NCI-H526 (cell line): Measurements from ENCODE around the gene TRAT1.

Source experiments
- DNase-seq, 2 experiments: peaks; one replicate each; lab custom pipeline; 2025; lab: John Stamatoyannopoulos, UW

The TRAT1 gene

DNA sequence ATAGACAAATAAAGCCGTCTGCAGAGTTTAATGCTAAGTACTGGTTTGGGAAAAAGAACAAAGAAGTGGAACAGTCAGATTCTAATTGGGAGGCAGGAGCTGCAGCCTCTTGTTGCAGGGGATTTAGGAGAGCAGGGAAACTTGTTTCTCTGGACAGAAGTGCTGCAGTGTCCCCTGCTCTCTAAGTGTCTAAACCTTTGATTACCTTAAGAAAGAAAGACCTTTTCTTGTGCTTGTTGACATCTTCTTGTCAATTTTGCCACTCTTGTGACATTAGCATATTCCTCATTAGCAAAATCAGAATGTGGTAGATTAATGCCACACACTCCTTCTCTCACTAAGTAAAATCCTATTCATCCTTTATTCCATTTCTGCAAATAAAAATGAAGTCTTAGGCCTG, 38.8 kb downstream of the TRAT1 start:
- DNase-seq, result no peak

DNA sequence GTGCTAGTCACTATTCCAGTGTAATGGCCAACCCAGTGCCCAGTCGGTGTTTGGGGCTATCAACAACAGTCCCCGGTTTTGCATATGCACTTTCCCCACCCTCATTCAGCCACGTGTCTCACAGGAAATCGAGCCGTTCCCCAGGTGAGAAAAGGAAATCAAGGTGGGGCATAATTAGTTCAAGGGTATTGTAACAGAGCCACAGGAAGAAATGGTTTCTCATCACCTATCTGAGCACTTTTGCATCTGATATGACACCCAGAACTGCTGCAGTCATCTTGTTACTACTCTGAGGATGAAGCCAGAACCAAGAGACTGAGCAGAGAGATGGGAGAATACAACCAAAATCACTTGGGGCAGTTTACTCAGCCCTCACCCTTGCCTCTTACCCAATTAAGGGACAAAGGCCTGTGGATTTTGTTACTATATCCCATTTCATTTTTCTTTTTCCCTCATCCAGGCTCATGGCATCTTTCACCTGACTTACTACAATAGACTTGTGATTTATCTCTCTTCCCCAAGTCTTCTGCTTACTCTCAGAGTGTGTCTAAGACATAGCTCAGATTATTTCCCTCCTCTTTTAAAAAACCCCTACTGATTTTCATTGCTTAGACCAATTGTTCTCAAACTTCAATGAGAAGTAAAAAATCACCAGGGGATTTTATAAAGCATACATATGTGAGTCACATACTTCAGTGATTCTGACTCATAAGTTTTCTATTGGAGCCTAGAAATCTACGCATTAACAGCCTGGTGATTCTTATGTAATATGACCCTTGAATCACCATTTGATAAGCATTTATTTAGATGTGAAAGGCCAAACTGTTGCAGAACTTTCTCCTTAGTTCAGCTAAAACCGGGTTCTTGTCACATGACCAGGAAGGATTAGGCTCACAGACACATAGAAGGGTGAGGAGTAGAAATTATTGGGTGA, 40.5 kb downstream of the TRAT1 start:
- no peak for DNase-seq

DNA sequence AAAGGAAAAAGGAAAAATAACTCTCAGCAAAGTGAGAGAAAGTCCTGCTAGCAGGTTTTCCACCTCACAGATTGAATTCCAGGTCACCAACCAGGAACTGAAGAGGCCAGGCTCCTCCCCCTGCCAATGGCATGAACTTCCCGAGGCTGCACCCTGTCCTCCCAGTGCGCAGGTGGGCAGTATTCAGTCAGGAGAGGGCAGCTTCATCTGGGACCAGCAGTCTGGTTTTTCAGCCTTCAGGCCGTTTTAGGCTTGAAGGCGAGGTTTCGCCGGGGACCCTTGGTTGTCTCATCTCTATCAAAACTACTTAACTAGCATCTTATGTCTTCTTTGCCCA, 41.2 kb downstream of the TRAT1 start:
- DNase-seq, result no peak

DNA sequence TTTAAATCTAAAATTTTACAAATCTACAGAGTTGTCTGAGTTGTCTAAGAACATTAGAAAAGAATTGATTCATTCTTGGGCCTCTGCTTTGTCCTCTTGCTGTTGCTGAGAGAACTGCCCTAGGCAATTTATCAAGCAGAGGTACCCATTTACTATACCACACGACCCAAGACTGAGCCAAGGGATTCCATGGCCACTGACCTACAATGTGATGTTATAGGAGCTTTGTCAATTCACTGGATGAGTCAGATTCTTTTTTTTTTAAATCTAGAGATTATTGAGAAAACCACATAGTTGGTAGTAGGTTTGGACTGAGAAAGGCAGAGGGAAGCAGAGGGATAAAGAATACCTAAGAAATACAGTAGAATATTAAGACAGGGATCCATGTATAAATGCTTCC, 55.3 kb downstream of the TRAT1 start:
- no peak for DNase-seq

DNA sequence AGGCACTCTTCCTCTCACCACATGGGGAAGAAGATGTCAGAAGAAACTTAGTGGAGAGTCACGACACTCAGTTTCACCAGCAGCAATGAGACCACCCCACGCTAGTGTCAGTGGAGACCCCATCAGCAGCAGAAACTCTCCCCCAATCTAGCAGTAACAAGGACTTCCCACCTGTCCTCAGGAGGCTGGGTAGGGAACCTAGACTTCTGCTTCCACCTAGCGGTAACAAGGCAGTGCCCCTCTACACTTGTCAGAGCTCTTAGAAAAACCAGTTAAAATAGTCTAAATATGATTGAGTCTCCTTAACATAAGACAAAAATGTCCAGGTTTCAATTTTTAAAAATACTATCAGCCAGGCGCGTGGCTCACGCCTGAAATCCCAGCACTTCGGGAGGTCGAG, 57.3 kb downstream of the TRAT1 start:
- DNase-seq, result no peak

DNA sequence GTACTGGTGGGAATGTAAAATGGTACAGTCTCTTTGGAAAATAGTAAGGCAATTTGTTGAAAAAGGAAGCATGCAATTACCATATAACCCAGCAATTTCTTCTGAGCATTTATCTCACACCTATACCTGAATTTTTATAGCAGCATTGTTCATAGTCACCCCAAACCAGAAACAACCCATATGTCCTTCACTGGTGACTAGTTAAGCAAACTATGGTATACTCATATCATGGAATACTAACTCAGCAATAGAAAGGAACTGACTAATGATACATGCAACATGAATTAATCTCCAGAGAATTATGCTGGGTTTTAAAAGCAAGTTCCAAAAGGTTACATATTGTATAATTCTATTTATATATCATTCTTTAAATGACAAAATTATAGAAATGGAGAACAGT, 60.2 kb downstream of the TRAT1 start:
- DNase-seq, result no peak

DNA sequence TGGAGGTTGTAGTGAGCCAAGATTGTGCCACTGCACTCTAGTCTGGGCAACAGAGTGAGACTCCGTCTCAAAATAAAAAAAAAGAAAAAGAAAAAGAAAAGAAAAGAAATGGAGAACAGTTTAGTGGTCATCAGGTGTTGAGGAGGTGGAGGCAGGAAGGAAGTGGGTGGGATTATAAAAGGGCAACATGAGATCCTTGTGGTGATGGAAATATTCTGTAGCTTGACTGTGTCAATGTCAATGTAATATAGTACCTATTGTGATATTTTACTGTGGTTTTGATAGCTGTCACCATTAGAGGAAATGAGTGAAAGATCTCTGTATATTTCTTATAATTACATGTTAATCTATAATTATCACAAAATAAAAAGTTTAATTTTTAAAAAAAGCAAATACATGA, 60.8 kb downstream of the TRAT1 start:
- no peak for DNase-seq

DNA sequence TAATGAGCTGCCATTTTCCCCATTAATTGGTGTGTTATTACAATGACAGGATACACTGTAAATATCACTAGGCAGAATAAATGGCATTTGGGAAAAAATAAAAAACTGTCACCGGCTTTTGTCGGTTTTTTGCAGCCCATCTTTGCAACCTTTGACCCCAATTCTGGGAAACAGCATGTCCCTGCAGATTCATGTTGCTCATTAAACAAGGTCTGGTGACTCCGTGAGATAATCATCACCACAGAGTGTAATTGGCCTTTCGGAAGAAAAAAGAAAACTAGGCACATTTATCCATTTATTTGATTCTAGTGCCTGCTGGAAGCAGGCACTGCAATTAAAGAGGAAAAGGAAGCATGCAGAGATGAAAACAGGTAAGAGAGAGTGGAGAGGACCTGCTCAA, 64.5 kb downstream of the TRAT1 start:
- no peak for DNase-seq

DNA sequence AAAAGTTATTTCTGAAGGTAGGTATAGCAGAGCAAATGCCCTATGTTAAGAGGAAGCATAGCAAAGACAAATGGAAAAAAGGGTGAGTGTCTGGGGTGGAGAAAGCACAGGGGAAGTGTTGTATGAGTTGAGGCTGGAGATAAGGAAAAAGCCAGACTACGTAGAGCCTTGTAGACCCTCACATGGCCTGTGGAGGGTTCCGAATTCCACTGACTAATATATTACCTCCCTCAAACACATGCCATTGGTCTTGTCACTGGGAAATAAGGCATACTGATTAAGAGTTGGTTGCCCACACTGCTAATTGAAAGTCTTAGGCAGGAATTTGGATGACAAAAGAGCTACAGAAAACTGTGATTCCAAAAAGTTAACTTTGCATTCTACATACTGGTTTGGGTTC, 65.2 kb downstream of the TRAT1 start:
- no peak for DNase-seq

DNA sequence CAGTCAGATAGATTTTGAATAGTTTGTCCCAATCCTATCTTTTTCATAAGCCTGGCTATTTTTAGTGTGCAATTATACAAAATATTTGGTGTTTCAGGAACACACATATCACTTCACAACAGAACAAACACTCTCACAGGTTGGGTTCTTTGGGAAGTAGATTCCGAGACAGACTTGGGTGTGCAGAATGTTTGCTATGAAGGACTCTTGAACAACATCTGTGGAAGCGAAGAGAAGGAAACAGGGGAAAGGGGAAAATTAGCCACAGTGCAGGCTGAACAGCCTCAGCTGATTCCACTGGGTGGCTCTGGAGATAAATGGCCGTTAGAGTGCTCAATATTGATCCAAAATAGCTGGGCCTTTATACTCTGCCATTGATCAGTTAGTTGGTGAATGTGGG, 69.2 kb downstream of the TRAT1 start:
- no peak for DNase-seq

DNA sequence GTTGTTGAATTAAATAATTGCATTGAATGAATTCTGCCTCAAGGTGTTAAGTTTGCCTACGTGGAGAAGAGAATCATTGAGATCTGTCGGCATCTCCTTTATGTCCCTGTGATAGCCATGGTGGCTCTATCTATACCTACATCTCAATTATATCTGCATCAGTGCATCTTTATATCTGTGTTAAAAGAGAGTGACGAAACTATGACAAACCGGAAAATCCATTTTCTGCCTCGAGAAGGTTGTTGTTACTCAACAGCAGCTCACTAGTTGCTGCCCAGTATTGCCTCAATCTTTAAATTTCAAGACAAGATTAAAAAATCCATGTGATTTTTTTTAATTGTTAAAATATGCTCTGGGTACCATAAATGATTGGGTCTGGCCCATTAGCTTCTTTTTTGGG, 72.4 kb downstream of the TRAT1 start:
- no peak for DNase-seq

DNA sequence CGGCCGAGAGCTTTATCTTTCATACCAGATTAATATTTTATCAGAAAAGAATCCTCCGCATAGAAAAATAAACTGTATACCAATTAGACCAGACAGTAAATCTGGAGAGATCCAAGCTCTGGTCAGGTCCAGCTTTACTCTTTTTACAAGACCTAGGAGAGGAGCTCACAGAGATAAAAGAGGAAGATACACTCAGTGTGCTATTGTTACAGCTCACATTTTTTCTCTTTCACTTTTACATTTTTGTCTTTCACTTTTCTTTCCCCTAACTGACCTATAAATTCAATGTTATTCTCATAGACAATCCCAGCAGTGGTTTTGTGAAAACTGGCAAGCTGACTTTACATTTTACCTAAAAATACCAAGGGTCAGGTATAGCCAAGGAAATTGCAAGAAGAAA, 75.3 kb downstream of the TRAT1 start:
- no peak for DNase-seq

DNA sequence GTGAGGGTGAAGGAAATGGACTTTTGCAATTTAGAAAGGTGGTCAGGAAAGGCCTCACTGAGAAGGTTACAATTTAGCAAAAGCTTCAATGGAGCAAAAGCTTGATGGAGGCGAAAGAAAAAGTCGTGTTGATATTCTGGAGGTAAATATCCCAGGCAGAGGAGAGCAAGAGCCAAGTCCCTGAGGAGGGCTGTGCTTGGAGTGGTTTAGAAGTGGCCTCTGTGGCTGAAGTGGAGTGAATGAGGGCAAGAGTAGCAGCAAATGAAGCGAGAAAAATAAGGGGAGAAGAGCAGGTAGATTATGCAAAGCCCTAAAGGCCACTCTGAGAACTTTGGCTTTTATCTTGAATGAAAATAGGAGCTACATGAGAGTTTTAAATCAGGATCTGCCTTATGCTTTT, 76.9 kb downstream of the TRAT1 start:
- DNase-seq, result no peak
